ENCODE results near the gene YBX1. TPM values are rescaled to one million over a fixed set of nuclear protein-coding genes. Genes with fewer than 3 reads are reported as not detected.
"Not testable (repeated sequence)": the region's sequence is repeated elsewhere in the genome, so short reads cannot be mapped to it uniquely, and the experiment has no call there.

Gene YBX1
- total RNA-seq, 4 donors from 2014 or later, result 327 to 396 (median 357) TPM

- Histone ChIP-seq H3K27ac (no peak overlapping the region), H3K4me3 (no peak overlapping the region), H3K36me3 (peaks cover 82% of the 10 kb centered on the region), H3K4me1 (no peaks in the 10 kb centered on the region), H3K27me3 (no peaks in the 10 kb centered on the region), H3K9me3 (no peaks in the 10 kb centered on the region)
- WGBS, result 93% methylated on average over 7 of the region's 7 CpGs
- no peak for DNase-seq (ENCODE audit: low spot score in 2 of 2)
- TF ChIP-seq CTCF (IDR thresholded peaks at IDR 0.05) (no peak), POLR2AphosphoS5 (IDR thresholded peaks at IDR 0.05) (no peak), POLR2A (IDR thresholded peaks at IDR 0.05) (no peak), EP300 (IDR thresholded peaks at IDR 0.05) (no peak)
These were observed 21.8 kb downstream of the YBX1 start for GRCh38 chr1:42703888-42704464.

GRCh38 chr1:42712808-42713207, 30.6 kb downstream of the YBX1 start:
- not testable (repeated sequence) for DNase-seq (ENCODE audit: low spot score in 2 of 2); H3K27me3 ChIP-seq; H3K9me3 ChIP-seq; H3K4me3 ChIP-seq; H3K4me1 ChIP-seq; H3K27ac ChIP-seq
- H3K36me3 ChIP-seq, result peaks cover 14% of the 10 kb centered on the region
- 95% methylated on average over 3 of the region's 3 CpGs for WGBS

- peaks cover 9% of the 10 kb centered on the region for H3K9me3 ChIP-seq
These were observed 31.1 kb downstream of the YBX1 start for GRCh38 chr1:42713293-42713692.

DNA sequence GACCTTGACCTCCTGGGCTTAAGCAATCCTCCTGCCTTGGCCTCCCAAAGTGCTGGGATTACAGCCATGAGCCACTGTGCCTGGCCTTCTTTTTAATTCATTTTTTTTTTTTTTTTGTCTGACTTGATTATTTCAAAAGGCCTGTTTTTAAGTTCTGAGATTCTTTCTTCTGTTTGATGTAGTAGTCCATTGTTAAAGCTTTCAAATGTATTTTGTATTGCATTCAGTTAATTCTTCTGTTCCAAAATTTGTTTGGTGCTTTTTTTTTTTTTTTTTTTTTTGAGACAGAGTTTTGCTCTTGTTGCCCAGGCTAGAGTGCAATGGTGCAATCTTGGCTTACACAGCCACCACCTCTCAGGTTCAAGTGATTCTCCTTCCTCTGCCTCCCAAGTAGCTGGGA, 32.2 kb downstream of the YBX1 start:
- not testable (repeated sequence) for H3K27me3 ChIP-seq; DNase-seq (ENCODE audit: low spot score in 2 of 2); H3K9me3 ChIP-seq; H3K27ac ChIP-seq; H3K4me1 ChIP-seq; H3K4me3 ChIP-seq
- H3K36me3 ChIP-seq, result peaks cover 13% of the 10 kb centered on the region

More at GRCh38 chr1:42713293-42713692, 31.1 kb downstream of the YBX1 start:
- Histone ChIP-seq H3K36me3 (peaks cover 13% of the 10 kb centered on the region), H3K27ac (no peak overlapping the region), H3K27me3 (no peaks in the 10 kb centered on the region), H3K4me1 (no peaks in the 10 kb centered on the region), H3K4me3 (no peak overlapping the region)
- no peak for DNase-seq (ENCODE audit: low spot score in 2 of 2)
- TF ChIP-seq POLR2A (IDR thresholded peaks at IDR 0.05), result no peak
- TF ChIP-seq EP300 (IDR thresholded peaks at IDR 0.05), result no peak
- TF ChIP-seq POLR2AphosphoS5 (IDR thresholded peaks at IDR 0.05), result no peak
- no peak for TF ChIP-seq CTCF (IDR thresholded peaks at IDR 0.05)

DNA sequence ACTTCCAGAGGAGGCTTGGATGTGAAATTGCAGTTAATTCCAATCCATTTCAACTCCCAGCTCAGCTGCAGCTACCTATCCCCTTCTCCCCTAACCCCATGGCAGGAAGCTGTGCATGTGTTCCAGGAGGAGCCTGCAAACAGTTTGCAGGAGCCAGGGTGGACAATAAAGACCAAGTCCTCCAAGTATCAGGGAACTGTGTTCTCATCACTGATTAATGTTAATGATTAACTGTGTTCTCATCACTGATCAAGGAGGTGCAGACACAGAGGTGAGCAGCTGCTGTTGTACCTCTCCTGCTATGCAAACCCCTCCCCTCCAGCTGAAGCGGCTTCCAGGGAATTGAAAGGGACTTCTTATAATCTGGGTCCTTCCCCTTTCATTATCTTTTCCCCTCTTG, 38.6 kb downstream of the YBX1 start:
- Histone ChIP-seq H3K27me3 (no peaks in the 10 kb centered on the region), H3K4me1 (no peaks in the 10 kb centered on the region), H3K36me3 (no peaks in the 10 kb centered on the region), H3K4me3 (no peak overlapping the region), H3K27ac (no peak overlapping the region), H3K9me3 (no peaks in the 10 kb centered on the region)
- no peak for DNase-seq (ENCODE audit: low spot score in 2 of 2)
- whole genome bisulfite sequencing, result 94% methylated on average over 1 of the region's 1 CpG
- TF ChIP-seq POLR2A (IDR thresholded peaks at IDR 0.05) (no peak), CTCF (IDR thresholded peaks at IDR 0.05) (no peak), POLR2AphosphoS5 (IDR thresholded peaks at IDR 0.05) (no peak), EP300 (IDR thresholded peaks at IDR 0.05) (no peak)

DNA sequence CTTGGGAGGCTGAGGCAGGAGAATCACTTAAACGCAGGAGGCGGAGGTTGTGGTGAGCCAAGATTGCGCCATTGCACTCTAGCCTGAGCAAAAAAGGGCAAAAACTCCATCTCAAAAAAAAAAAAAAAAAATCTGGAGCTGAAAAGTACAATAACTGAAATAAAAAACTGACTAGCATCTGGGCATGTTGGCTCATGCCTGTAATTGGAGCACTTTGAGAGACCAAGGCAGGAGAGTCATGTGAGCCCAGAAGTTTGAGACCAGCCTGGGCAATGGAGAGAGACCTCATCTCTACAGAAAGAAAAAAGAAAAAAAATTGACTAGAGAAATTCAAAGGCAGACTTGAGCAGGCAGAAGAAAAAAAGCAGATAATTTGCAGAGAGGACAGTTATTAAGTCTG, 39.7 kb downstream of the YBX1 start:
- 89% methylated on average over 3 of the region's 3 CpGs for WGBS
- Histone ChIP-seq H3K27ac (no peak overlapping the region), H3K4me1 (no peaks in the 10 kb centered on the region), H3K27me3 (no peaks in the 10 kb centered on the region), H3K4me3 (no peak overlapping the region), H3K36me3 (no peaks in the 10 kb centered on the region), H3K9me3 (no peaks in the 10 kb centered on the region)
- TF ChIP-seq POLR2AphosphoS5 (IDR thresholded peaks at IDR 0.05) (no peak), EP300 (IDR thresholded peaks at IDR 0.05) (no peak), CTCF (IDR thresholded peaks at IDR 0.05) (no peak), POLR2A (IDR thresholded peaks at IDR 0.05) (no peak)
- DNase-seq (ENCODE audit: low spot score in 2 of 2), result peak in 1 of 2 donors; percentile 6

DNA sequence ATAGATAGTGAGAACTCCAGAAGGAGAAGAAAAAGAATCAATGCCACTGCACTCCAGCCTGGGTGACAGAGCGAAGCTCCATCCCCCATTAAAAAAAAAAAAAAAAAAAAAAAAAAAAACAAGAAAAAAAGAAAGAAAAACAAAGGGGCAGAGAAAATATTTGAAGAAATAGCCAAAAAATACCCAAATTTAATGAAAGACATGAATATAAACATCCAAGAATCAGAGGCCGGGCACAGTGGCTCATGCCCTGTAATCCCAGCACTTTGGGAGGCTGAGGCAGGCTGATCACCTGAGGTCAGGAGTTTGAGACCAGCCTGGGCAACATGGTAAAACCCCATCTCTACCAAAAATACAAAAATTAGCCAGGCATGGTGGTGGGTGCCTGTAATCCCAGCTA, 40.2 kb downstream of the YBX1 start:
- 96% methylated on average over 2 of the region's 2 CpGs for WGBS
- H3K27ac ChIP-seq; H3K36me3 ChIP-seq; H3K4me1 ChIP-seq; H3K9me3 ChIP-seq; DNase-seq (ENCODE audit: low spot score in 2 of 2); H3K4me3 ChIP-seq; H3K27me3 ChIP-seq: not testable (repeated sequence)
